CD4-positive, alpha-beta T cell treated with Interleukin-6 at 100 ng/mL for 8 hours (primary cell): ENCODE results near the gene CCDC149.

Source experiments
- DNase-seq: peaks from one replicate; pipeline ENCODE4 v3.0.0-alpha.2; 2020; ENCODE audit warnings: mixed read lengths, low spot score

Gene CCDC149

DNA sequence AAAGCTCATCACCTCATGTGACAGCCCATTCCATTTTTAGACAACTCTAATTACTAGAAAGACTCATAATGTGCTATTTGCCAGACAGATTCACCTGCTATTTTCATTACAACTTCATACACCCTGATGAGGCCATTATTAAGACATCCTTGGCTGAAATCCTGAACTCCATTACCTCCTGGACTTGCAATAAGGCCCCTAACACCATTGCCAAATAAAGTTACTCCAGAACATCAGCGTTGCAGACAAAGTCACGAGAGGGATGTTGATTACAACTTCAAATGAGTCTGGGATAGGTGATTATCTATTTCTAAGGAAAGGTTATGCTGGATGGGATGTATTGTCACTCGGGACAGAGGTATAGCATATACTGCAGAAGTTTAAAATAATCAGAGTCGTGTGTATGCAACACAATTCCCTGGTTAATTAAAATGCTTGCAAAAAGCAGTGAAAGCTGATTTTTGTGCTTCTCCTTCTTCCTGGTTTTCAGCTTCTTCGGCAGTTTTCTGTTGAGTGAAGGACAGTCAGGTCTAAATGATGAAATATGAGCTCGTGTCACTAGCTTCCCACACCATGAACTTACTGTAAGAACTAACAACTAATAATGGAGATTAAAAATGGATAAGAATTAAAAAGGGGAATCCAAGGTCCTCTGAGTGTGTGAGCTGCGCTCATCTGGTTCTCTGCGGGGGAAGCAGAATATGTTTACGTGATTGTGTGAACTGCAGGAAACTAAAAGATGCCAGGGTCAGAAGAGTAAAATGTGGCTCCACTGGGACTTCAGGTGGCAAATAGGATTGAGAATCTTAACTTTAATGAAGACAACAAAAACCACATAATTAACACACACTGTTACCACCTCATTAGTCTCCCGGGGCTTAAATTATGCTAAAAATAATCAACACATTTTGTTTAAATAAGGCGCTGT is 135.0 kb downstream of the CCDC149 start:
- no peak for DNase-seq

DNA sequence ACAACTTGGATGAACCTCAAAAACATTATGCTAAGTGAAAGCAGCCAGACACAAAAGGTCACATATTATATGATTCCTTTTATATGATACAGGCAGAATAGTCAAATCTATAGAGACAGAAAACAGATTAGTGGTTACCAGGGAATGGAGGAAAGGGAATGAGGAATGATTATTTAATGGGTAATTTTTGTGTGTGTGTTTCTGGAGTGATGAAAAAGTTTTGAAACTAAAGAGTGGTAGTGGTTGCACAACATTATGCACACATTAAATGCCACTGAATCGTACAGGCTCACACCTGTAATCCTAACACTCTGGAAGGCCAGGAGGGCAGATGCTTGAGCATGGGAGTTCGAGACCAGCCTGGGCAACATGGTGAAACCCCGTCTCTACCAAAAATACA is 137.1 kb downstream of the CCDC149 start:
- DNase-seq, result no peak

DNA sequence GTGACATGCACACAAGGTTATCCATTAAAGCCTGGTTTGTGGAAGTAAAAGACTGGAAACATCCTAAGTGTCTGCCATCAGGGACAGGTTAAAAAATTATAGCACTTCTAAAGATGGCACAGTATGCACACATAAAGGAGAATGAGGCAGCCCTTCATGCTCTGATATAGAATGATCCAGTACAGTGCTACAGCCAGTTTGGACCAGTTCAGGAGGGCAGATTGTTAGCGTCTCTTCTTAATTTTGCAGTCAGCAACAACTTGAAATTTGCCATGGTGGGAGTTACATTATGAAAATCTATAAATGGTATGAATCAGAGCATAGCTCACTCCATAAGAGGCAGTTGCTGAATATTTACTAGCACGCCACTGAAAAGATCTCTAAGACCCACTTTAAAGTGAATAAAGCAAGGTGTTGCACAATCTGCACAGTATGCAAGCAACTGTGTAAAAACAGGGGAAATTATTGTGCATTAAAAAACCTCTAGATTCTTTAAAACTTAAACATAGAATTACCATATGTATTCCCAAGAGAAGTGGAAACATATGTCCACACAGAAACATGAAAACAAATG is 137.7 kb downstream of the CCDC149 start:
- DNase-seq, result no peak

DNA sequence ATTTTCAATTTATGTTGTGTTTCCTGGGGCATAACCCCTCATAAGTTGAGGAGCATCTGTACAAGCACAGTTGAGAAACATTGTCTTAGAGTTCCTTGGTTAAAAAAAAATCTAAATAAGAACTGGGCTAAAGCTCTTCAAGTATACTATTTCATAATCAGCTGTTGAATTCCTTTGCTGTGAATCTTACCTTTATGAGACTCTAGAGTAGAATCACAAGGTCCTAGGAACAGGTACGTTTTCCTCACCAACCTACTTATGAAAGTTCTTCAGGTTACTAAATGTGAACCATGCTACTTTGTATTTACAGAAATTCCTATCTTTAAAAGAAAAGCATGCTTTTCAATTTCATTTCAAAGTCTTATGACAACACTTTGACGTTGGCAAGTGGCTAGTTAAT is 138.4 kb downstream of the CCDC149 start:
- no peak for DNase-seq

DNA sequence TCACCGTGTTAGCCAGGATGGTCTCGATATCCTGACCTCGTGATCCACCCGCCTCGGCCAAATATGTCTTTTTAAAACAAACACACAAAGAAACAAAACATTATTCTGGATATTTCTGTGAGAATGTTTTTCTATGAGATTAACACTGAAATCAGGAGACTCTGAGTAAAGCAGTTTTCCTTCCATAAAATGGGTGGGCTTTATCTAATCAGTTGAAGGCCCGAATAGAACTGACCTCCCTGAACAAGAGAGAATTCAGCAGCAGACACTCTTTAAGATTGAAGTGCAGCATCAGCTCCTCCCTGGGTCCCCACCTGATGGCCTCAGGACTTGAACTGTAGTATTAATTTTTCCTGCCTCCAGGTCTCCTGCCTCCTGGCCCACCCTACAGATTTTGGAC is 139.9 kb downstream of the CCDC149 start:
- no peak for DNase-seq

DNA sequence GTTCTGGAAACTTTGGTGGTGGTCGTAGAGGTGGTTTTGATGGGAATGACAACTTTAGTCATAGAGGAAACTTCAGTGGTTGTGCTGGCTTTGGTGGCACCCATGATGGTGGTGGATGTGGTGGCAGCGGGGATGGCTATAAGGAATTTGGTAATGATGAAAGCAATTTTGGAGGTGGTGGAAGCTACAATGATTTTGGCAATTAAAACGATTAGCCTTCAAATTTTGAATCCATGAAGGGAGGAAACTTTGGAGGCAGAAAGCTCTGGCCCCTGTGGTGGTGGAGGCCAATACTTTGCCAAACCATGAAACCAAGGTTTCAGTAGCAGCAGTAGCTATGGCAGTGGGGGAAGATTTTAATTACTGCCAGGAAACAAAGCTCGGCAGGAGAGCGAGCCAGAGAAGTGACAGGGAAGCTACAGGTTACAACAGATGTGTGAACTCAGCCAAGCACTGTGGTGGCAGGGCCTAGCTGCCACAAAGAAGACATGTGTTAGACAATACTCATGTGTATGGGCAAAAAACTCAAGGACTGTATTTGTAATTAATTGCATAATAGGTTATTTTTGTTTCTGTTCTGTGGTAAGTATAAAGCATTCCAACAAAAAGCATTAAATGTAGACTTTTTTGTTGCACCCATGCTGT is 140.7 kb downstream of the CCDC149 start:
- no peak for DNase-seq

DNA sequence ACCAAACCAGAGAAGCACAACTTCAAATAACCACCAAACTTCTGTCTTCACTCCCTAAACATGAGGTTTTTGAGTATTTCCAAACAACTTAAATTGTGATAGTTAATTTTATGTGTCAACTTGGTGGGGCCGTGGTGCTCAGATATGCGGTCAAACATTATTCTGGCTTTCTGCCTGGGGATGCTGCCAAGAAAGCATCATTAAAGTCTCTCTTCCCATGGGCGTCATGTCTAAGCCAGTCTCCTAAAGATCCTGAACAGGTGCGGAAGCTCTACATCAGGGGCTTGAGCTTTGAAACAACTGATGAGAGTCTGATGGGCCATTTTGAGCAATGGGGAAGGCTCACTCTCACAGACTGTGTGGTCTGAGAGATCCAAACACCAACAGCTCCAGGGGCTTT is 141.6 kb downstream of the CCDC149 start:
- no peak for DNase-seq

DNA sequence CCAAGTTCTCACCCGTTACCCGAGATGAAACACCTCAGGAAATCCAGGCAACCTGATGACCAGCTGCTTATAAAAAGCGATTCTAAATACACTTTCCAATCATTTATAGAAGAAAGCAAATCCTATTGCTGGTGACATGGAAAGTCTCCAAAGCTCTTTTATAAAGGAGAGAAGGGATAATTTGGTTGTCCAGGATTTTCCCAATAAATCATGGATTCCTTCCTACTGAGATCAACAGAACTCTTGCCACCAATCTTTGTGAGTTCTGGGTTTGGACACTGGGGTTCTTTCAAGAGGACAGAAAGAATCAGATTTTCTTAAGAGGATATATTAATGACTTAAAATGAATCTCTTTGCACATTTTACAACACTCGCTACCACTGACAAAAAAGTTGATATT is 142.2 kb downstream of the CCDC149 start:
- DNase-seq, result no peak

DNA sequence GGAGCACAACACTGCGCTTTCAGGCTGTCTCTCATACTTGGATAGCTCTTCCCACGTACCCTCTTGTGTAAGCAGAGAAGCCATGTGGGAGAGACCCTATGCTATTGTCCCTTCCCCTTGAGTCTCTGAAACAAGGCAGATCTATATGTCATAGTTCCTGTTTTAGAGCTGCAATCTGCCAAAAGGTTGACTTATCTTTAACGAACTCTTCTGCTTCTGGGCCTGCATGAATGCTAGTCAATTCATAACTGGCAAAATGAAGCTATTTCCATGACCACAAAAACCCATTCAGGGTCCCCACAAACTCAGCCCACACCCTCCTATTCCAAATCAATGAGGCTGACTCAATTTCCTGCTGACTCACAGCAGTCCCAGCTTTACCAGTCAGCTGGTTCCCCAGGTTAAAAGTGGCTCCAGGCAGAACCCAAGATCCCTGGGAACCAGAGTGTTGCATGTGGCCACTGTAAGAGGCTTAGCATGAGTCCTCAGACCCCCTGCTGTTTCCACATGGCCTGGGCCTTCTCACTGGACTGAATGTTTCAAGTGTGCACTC is 142.7 kb downstream of the CCDC149 start:
- DNase-seq, result no peak

DNA sequence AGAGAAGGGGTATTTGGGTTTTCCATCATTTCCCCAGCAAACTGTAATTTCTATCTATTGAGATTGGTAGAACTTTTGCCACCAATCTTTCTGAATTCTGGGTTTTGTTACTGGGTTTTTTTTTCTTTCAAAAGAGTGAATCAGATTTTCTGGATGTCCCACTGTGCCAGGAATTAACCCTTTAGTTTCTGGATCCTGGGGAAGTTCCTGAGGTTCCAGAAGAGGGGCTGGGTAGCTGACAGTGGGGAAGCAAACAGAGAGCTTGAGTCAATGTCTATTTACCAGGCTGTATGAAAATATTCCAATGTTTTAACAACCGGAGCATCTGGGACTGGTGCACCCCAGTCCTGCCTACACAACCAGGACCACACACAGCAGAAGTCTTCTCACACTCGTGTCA is 143.3 kb downstream of the CCDC149 start:
- no peak for DNase-seq

DNA sequence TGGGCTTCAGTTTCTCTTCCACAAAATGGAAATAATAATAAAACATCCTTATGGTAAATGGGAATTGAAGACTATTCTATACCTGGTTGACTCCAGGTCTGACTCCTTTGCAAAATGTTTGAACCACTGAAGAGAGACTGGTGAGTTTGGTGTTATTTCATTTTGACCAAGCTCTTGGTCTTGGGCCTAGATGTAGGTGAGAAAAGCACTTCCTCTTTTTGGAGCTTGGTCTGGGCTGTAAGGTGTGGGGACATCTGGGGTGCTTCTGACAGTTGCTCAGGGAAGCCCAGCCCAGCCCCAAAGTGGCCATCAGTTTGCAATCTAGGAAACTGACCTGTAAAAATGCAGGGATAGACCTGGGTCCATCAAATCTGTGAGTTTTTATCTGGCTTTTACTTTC is 144.2 kb downstream of the CCDC149 start:
- DNase-seq, result no peak

DNA sequence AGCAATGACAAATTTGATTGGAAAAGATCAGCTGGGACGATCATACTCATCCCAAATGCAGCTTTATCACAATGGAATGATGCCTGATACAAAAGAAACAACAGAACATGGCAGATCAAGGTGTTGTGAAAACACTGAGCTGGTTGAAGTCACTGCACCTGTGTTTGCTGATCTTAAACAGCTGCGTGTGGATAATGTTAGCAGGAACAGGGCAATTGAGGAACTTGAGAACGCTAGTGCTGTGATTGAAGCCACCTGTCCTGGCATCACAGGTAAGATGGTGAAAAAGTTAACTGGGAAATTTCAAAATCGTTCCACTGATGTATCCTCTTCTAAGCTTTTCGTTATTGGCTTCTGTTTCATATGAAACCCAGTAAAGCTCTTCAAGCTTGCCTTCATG is 144.8 kb downstream of the CCDC149 start:
- no peak for DNase-seq

DNA sequence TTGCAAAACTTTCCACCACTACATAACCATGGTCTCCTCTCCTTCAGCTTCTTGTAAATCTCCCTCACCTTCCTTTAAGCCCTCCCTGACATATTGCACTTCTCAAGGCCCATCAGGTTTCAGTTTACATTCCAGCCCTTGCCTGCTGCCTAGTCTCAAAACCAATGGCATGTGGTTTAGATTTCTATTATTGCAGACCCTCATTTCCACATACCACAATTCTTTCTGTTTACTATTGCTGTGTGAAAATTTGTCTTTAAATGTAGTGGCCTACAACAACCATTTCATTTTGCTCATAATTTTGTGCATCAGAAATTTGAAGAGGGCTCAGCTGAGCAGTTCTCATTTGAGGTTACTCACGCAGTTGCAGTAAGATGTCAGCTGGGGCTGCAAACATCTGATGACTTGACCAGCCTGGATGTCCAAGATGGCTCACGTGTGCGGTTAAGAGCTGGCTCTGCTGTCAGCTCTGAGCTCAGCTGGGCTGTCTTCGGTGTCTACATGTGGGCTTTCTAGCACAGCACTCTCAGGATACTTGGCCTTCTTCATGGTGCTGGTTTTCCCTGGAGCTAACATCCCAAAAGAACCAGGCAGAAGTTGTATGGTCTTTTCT is 147.4 kb downstream of the CCDC149 start:
- no peak for DNase-seq

DNA sequence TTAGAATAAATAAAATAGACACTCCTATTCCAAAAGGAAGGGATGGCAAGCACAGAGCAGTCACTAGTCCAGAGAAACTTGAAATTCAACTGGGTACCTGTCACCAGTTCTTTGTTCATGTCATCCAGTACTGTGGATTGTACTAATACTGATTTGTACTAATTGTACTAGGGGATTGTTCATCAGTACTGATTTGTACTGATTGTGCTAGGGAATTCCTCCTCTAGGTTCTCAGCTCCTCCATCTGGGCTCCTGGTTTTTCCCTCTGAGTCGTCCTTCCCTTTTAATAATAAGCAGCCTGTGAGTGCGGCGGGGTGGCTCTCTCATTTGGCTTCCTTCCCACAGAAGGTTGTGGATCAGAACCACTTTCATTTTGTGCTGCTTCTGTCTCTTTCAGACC is 148.5 kb downstream of the CCDC149 start:
- no peak for DNase-seq

DNA sequence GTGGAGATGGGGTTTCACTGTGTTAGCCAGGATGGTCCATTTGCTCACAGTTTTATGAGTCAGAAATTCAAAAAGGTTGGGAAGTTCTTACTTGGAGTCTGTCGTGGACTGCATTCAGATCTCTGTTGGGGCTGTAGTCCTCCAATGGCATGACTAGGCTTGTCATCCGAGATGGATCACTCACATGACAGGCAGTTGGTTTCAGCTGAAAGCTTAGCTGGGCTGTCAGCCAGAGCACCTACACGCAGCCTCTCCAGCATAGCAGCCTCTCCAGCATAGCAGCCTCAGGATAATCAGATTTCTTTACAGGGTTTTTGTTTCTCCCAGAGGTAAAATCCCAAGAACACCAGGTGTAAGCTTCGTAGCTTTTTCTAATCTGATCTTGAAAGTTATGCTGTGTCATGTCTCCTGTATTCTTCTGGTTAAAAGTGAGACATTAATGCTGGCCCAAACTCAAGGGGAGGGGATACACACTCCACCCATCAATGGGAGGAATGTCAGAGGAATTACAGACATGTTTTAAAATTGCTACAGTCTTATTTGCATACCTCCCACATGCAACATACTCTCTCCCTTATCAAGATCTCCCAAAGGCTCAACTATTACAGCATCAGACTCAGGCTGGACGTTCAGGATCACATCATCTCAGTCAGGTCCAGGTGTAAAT is 149.1 kb downstream of the CCDC149 start:
- no peak for DNase-seq
